GM18861 (cell line): ENCODE data around the gene LPCAT1.

Experiments
- ATAC-seq: cut with Tn5 transposase; IDR thresholded peaks from one replicate; pipeline ENCODE4 v1.9.1; 2021; ENCODE audit not compliant: unreplicated experiment

The LPCAT1 gene

DNA sequence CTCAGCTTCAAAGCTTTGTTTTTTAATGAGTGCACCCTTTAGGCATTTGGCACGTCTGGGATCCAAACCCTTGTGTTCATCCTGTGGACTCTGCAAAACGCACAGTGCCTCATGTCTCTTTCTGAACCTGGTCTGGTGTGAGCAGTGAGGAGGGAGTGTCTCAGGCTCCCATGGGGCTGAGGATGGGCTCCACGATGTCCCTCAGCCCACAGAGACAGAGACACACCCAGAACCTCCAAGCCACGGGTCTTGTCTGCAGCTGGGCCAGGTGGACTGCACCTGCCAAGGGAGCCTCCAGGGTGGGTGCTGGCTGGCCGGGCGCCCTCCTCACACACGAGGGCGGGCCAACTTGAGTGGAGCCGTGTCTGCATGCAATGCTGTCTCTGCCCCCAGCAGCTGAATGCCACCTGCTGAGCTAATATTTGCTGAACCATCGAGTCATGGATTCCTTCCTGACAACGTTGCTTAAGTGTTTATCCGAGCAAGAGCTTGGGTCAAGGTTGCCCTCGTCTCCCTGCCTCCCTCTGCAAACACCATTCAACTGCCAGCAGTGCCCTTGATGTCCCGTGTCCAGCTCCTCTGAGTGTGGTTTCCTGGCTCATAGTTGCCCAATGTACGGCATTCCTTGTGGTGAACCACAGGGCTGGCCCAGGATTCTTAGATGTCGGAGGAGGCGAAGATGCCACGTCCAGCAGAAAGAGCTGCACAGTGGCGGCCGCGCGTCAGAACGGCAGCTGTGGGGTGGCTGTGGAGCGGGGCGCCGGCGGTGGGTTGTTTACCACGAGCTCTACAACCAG is 31.4 kb upstream of the LPCAT1 start:
- no peak for ATAC-seq

DNA sequence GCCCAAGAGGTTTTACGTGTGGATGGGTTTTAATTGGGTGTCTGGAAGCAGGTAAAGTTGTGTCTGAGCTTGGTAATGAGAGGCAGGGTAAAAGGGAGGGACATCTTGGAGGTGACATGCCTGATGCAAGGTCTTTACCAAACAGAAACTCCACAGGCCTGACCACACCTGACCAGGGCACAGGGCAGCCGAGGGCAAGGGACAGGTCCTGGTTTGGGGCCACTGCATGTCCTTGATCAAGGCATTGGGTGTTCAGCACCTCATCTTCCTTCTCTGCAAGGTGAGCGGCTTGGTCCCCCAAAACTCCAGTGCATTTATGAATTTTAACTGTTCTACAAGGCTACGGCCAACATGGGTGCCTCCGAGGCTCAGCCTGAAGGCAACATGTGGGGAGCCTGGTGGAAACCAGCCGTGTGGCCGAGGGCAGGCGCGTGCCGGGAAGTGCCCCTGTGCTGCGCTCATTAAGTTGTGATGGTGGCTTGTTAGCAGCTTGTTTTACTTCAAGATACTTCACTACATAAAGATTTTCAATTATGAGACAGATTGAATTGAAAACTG is 30.7 kb upstream of the LPCAT1 start:
- ATAC-seq, result no peak

DNA sequence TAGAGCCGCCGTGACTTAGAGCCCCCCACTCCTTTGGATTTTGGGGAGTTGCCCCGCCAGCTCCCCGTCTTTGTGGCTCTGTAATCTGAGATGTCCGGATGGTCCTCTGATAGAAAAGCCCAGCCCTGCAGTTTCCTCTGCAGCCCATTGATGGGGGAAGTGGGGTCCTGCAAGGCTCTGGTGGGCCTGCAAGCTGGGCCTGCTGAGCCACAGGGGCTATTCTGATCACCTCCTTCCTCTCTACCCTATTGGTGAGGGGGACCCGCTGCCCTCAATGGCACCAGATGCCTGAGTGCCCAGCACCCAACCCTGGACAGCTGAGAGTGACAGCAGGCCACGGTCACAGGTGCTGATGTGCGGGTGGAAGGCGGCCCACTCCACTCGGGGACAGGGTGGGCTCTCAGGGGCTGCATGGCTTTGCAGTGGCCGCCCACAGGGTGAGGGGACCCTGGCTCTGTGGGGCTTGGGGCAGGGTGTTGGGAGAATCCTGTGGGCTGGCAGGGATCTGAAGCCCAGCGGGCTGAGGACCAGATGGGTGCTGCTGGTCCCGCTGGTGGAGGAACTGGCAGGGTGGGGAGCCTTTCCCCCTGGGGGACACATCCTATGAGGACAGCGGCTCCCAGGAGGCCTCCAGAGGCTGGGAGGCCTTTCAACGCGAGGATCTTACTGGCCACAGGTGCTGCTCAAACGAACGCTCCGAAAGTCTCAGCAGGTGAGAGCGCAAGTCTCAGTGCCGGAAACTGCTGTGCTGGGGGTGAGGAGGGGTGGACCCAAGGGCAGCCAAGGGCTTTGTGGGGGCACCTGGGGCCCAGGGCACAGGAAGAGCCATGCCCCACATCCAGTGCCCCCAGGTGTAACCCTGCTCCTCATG is 30.0 kb upstream of the LPCAT1 start:
- no peak for ATAC-seq

DNA sequence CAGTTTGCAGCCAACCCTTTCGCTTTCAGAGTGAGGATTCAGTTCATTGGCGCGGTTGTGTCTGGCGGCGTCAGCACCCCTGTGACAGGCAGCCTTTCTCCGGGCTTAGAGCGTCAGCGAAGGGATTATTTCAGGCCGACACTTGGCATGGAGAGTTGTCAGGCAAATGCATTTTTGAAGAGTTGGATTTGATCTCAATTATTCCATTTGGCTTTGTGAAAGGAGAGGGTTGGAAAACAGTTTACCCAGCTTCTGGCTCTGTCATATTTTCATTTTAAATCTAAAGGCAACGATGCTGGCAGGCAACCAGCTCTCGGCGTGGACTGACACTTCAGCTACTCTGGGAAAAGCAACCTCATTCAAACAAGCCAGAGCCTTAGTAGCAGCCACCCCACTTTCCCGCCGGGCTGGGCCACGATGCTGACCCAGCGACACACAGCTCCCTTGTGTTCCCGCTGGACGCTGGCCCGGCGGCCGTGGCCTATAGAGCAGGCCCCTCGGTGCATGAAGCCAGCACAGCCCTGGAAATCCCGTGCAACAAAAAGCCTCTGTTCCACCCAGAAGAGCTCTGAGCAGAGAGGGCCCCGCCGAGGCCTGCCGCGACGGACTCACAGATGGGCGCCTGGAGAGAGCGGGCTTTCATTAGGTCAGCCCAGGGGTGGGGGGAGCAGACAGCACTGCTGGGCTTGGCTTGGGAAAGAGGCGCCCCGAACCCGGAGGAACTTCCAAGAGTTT is 28.9 kb upstream of the LPCAT1 start:
- no peak for ATAC-seq

DNA sequence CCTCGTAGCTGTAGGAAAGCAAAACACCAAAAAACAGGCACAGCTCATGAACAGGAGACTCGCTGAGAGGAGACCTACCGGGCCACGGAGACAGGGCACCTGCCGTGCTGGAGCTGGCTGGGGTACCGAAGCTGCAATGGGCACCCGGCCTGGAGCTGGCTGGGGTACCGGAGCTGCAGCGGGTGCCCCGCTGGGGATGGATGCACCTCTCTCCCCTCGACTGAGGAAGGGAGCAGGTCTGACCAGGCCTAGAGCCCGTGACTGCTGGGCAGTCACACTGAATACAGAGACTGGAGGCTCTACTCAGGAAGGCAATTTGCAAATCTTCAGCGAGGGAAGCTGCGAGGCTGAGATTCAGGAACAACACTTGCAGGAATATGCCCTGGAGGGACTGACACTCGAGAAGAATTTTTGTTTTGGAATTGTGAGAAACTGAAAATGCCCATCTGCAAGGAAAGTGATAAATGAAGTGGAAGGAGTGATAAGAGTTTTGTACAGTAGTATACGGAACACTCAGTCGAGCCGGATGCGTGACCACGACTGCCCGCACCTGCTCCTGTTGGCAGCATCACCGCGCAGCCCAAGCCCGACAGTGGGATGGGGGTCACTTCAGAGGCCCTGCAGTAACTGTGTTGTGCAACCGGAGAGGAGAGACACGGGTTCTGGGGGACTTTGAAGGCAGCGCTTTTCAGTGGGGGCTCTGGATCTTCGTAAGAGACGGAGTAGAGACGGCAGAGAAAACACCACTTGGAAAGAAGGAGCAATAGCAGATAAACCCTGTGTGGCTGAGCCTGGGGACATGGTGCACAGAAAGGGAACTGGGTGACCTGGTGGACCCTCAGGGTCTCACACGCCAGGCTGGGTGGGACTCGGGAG is 27.9 kb upstream of the LPCAT1 start:
- no peak for ATAC-seq

DNA sequence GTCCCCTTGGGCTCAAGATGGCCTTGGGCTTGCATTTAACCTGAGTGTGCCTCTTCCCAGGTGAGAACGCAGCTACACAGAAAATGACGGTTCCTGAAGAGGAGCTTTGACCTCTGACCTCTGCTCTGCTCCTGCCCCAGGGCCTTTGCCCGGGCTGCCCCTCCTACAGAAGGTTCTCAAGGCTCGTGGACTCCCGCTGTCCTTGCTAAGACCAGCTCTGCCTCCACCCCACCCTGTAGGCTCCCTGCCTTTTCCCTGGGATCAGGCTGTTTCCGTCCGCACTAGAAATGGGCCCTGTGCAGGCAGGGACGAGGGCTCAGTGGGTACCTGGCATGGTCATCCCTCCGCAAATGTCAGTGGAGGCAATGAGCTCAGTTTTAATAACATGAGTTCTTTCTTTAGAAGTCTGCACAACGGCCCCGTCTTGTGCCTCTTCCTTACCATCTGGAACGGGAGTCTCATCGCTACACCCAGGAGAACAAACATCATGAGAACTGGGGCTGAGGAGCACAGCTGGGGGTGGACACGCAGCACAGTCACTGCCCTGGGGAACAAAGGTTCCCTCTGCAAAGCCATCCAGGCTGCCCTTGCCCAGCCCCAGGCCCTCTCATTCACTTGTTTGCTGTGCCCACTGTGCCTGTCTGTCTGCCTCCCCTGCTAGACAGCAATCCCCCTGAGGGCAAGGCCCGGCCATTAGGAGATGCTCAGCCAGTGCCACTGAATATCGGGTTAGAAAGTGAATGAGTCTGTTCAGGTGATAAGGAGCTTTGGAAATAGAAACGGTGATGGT is 26.7 kb upstream of the LPCAT1 start:
- no peak for ATAC-seq

DNA sequence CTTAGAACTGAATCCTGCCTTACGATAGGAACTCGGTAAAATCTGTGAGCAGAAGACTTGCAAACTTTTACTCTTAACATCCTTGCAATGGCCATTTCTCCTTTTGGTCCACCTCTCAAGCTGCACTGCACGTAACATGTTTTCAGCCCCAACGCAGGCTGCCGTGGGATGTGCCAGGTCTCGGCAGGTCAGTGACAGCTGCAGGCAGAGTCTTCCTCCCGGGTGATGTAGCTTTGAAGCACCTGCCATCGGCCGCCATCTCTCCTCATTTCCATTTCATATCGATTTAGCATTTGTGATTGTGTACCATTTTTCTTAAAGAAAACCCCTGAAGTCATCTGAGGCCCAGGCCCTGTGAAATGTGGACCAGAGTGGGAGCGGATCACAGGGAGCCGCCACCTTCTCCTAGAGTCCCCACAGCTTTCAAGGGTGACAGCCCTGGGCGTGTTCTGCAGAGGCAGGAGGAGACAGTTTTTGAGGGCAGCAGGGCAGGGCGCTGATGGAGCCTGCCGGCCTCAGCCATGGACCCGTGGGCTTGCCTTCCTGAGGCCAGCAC is 25.8 kb upstream of the LPCAT1 start:
- no peak for ATAC-seq

DNA sequence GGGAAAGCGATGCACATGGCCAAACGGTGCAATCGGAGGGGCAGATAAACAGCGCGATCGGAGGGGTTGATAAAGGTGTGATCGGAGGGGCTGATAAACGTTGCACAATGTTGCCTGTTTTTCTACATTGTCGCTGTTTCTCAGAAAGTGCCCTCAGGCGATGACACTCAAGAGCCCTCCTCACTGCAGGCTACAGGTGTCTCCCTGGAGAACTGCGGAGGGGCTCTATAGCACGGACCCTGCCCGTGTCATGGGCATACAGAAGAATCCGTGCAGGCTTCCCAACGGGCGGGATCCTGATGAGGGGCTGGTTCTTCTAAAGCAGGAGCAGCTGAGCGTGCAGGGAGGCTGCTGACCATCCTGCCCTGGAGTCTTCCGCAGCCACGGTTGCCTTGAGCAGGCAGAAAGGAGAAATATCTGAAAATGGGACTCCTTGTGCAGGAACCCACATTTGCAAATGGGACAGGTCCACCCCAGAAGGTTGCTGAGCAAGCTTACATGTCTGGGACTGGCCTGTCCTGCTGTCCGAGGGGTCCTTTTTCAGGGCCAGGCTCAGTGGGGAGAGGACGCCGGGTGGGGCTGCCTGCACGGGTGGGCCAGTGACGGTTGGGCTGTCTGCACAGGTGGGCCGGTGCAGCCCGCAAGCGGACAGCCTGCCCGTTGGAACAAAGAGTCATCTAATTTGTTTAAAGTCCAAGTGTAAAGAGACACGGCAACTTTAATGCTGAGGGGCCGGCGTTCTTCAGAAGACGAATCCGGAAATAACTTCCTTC is 25.1 kb upstream of the LPCAT1 start:
- no peak for ATAC-seq

DNA sequence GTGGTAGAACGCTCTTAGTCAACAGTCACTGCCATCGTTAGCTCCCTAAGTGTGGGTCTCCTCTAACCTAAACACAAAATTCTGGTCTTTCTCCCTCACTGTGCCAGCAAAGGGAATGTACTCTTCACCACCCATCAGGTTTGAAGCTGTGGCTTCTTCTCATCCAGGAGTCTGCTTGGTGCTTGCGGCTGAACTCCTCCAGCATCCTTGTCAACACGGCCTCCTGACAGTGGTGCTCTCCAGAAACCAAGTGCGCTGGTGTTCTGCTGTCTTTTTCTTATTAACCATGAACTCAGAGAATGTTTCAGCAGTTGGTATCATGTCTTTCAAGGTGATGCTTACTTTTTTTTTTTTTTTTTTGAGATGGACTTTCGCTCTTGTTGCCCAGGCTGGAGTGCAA is 23.9 kb upstream of the LPCAT1 start:
- no peak for ATAC-seq

DNA sequence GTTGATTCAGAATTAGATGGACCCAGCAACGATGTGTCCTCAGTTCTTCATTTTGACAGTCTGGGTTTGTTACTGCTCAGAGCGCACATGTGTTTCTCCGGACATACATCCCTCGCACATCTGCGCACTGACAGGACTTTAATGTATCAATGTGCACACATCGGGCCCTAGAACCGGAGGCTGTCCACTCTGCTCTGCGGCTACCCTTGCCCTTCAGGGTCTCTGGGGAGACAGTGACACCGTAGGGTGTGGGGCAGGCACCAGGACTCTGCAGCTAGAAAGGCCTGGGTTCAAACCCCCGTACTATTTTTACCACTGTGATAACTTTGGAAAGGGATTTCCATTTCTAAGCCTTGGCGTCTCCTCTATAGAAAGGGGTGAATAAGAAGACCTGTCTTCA is 23.5 kb upstream of the LPCAT1 start:
- ATAC-seq, result no peak

DNA sequence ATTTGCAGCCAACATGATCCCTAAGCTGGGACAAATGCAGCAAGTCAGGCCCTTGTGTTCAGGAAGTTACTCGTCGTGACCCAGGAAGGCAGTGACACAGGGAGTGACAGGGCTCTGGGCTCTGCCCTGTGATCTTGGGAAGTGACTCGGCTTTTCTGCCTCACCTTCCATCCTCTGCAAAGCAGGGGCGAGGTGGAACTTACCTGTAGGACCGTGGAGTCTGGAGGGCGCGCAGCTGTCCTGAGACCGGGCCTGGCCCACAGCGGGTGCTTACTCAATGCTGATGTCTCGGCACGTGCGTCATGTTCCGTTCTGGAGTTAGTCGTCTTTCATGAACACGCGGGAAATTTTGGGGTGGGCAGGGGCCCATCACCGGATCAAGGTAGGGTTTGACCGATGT is 22.8 kb upstream of the LPCAT1 start:
- no peak for ATAC-seq

DNA sequence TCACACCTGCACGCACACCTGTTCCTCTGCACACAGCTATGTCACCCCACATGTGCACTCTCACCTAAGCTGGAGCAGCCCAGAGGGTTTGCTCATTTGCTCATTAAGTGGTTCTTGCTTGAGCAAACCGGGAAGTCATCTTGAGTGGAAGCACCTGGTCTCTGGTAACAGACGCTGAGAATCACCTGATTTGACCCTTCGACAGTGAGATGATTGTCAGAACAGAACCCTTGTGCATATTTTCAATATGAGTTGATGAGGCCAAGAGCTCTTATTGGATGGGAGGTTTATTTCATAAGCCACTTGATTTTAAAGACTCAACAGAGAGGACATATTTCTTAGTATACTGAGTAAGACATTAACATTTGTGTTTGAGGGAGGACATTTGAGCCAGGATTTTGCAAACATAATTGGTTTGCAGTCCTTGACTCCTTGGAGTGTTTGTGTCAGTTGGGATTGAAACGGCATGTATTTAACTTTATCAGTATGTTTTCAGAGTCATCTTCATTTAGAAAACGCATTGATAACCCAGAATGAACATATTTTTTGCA is 22.1 kb upstream of the LPCAT1 start:
- ATAC-seq, result no peak

DNA sequence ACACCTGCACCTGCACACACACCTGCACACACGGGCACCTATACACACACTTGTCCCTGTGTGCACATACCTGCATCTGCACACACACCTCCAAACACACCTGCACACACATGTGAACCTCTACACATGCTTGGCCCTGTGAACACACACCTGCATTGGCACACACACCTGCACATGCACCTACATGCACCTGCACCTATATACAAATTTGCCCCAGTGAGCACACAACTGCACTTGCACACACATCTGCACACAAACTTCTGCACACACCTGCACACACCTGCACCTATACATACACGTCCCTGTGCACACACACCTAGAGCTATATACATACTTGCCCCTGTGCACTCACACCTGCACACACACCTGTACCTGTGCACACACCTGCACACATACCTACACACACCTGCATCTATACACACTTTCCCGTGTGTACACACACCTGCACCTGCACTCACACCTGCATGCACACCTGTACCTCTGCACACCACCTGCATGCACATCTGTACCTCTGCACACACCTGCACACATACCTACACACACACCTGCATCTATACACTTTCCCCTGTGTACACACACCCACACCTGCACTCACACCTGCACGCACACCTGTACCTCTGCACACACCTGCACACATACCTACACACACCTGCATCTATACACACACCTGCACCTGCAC is 21.5 kb upstream of the LPCAT1 start:
- no peak for ATAC-seq

DNA sequence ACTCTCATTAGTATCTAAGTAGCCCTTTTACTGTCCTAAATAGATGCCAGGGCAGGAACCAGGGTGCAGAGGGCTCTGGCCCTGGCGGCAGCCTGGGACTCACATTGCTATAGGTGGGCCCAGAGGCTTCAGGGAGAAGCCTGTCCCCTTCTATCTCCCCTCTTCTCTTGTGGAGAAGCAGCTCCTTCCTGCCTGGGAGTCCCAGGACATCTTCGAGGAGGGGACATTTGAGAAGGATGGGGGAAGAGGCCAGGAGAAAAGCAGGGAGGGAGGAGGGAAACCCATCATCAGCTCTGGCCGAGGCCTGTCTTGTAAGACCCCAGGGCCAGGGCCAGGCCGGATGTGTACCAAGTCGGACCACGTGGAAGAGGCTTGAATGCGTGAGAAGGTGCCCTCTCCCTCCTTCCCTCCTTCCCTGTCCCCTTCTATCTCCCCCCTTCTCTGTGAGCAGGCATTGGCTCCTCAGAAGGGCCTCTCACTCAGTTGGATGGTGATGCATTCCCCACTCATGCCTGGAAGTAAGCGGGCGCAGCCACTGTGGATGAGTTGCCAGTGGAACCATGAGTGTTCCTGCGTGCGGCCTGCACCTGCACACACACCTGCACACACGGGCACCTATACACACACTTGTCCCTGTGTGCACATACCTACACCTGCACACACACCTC is 20.7 kb upstream of the LPCAT1 start:
- no peak for ATAC-seq

DNA sequence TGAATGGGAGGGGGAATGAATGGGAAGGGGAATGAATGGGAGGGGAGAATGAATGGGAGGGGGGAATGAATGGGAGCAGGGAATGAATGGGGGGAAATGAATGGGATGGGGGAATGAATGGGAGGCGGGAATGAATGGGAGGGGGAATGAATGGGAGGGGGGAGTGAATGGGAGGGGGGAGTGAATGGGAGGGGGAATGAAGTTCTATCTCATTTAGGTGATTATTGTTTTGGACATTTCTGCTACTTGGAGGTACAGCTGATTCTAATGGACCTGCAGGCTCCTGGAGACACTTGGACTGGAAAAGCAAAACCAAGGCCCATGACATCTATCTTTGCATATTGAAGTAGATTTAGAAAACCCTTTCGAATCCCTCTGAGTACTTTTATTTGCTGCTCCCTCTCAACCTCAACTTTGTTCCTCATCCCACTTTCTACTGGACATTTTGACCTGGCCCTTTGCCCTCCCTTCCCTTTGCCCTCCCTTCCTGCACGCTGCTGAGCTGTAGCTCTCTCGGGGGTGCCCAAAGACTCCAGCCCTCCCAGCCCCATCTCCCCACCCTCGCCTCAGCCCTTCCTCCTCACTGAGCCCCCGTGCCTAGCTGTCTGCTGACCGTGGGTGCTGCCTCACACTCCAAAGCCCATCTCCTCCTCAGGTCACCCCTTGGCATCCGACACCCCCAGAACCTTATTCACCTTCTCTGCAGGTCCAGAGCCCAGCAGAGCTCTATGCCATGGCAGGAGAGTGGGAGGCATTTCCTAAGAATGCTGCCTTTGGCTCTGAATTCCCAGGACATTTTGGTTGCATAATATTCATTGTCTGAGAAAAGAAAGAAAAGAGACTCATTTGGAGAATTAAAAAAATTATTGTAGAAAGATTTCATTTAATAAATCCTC is 19.9 kb upstream of the LPCAT1 start:
- no peak for ATAC-seq

DNA sequence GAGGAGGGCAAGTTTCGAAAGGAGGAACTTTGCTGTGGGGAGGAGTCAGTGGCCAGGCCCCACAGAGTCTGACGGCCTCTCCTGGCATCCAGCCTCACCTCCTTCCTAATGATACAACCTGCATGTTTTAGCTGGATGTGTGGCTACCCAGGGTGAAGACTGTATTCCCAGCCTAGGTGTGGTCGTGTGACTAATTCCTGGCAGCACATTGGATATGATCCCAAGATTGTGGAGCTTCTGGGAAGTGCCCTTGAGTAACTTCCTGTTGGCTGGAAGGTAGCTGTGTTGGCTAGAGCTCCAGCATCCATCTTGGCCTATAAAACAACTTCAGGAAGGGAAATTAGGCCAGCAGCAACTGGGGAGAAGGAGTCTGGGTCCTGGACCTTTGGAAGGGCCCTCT is 19.0 kb upstream of the LPCAT1 start:
- no peak for ATAC-seq
